Ishikawa (cell line): ENCODE measurements around the gene B3GALNT1.

Source experiments
- CEBPB ChIP-seq: IDR thresholded peaks from 2 replicates; pipeline ENCODE4 v1.6.1; 2012
- CREB1 ChIP-seq: IDR thresholded peaks from 2 replicates; pipeline ENCODE4 v1.6.1; 2012; ENCODE audit warnings: low read depth
- EGR1 ChIP-seq: IDR thresholded peaks from 2 replicates; pipeline ENCODE4 v1.6.1; 2012
- EP300 ChIP-seq: IDR thresholded peaks from 2 replicates; pipeline ENCODE4 v1.6.1; 2012; ENCODE audit warnings: borderline replicate concordance
- FOXM1 ChIP-seq: IDR thresholded peaks from 2 replicates; pipeline ENCODE4 v1.6.1; 2012; ENCODE audit warnings: low read depth, borderline replicate concordance
- NFIC ChIP-seq: IDR thresholded peaks from 2 replicates; pipeline ENCODE4 v1.6.1; 2012
- RAD21 ChIP-seq: IDR thresholded peaks from 2 replicates; pipeline ENCODE4 v1.6.1; 2012; ENCODE audit warnings: low read depth
- TAF1 ChIP-seq: IDR thresholded peaks from 2 replicates; pipeline ENCODE4 v1.6.1; 2012; ENCODE audit warnings: low read depth, mild to moderate bottlenecking
- TCF12 ChIP-seq: IDR thresholded peaks from 2 replicates; pipeline ENCODE4 v1.6.1; 2012; ENCODE audit warnings: low read depth
- TEAD4 ChIP-seq: IDR thresholded peaks from 2 replicates; pipeline ENCODE4 v1.6.1; 2012
- YY1 ChIP-seq: IDR thresholded peaks from 2 replicates; pipeline ENCODE4 v1.6.1; 2012; ENCODE audit warnings: low read depth
- ZBTB7A ChIP-seq: IDR thresholded peaks from 2 replicates; pipeline ENCODE4 v1.6.1; 2012; ENCODE audit warnings: low read depth
- TF ChIP-seq, protein P1 (sequence below): IDR thresholded peaks from 2 replicates; pipeline ENCODE4 v1.6.1; 2012
- TF ChIP-seq, protein P2 (sequence below): IDR thresholded peaks from 2 replicates; pipeline ENCODE4 v1.6.1; 2012
- TF ChIP-seq, protein P3 (sequence below): IDR thresholded peaks from 2 replicates; pipeline ENCODE4 v1.6.1; 2012; ENCODE audit warnings: low read depth, mild to moderate bottlenecking

B3GALNT1 gene

DNA sequence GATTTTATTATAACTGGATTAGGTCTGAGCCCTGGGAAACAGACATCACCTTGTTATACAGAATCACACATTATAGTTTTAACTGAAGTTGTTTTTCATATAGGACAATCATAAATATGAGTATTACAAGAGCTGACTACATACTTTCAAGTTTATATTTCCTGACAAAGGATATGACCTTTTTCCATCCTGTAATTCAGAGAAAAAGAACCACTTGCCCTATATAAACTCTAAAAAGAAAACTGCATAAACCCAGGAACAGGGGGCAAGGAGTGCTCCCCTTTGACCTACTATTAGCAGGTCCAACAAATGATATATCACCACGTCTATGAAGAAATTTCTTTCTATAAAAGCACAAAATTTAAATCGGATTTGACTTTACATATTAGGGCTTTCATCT is 20.9 kb downstream of the B3GALNT1 start:
- TF ChIP-seq, protein P1, sequence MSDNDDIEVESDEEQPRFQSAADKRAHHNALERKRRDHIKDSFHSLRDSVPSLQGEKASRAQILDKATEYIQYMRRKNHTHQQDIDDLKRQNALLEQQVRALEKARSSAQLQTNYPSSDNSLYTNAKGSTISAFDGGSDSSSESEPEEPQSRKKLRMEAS = no peak
- TF ChIP-seq, protein P2, sequence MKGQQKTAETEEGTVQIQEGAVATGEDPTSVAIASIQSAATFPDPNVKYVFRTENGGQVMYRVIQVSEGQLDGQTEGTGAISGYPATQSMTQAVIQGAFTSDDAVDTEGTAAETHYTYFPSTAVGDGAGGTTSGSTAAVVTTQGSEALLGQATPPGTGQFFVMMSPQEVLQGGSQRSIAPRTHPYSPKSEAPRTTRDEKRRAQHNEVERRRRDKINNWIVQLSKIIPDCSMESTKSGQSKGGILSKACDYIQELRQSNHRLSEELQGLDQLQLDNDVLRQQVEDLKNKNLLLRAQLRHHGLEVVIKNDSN = no peak
- TF ChIP-seq FOXM1 (no peak), EP300 (no peak), CEBPB (no peak), NFIC (no peak), YY1 (no peak), TCF12 (no peak), ZBTB7A (no peak), CREB1 (no peak), TAF1 (no peak), TEAD4 (no peak), RAD21 (no peak), EGR1 (no peak)
- TF ChIP-seq, protein P3, sequence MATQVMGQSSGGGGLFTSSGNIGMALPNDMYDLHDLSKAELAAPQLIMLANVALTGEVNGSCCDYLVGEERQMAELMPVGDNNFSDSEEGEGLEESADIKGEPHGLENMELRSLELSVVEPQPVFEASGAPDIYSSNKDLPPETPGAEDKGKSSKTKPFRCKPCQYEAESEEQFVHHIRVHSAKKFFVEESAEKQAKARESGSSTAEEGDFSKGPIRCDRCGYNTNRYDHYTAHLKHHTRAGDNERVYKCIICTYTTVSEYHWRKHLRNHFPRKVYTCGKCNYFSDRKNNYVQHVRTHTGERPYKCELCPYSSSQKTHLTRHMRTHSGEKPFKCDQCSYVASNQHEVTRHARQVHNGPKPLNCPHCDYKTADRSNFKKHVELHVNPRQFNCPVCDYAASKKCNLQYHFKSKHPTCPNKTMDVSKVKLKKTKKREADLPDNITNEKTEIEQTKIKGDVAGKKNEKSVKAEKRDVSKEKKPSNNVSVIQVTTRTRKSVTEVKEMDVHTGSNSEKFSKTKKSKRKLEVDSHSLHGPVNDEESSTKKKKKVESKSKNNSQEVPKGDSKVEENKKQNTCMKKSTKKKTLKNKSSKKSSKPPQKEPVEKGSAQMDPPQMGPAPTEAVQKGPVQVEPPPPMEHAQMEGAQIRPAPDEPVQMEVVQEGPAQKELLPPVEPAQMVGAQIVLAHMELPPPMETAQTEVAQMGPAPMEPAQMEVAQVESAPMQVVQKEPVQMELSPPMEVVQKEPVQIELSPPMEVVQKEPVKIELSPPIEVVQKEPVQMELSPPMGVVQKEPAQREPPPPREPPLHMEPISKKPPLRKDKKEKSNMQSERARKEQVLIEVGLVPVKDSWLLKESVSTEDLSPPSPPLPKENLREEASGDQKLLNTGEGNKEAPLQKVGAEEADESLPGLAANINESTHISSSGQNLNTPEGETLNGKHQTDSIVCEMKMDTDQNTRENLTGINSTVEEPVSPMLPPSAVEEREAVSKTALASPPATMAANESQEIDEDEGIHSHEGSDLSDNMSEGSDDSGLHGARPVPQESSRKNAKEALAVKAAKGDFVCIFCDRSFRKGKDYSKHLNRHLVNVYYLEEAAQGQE = no peak

DNA sequence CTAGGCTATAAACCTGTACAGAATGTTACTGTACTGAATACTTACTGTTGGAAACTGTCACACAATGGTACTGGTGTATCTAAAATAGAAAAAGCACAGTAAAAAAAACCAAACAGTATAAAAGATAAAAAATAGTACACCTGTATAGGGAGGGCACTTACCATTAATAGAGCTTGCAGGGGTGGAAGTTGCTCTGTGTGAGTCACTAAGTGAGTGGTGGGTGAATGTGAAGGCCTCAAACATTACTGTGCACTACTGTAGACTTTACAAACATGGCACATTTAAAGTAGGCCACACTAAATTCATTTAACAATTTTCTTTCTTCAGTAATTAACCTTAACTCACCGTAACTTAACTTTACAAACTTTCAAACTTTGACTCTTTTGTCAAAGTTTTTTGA is 22.0 kb downstream of the B3GALNT1 start:
- TF ChIP-seq EP300 = no peak
- TF ChIP-seq ZBTB7A = no peak
- TF ChIP-seq TCF12 = no peak
- TF ChIP-seq CREB1 = no peak
- TF ChIP-seq TAF1 = no peak
- TF ChIP-seq, protein P3 = no peak
- TF ChIP-seq TEAD4 = no peak
- no peak for TF ChIP-seq CEBPB
- no peak for TF ChIP-seq NFIC
- TF ChIP-seq EGR1 = no peak
- TF ChIP-seq, protein P1 = no peak
- TF ChIP-seq RAD21 = no peak
- no peak for TF ChIP-seq YY1
- TF ChIP-seq, protein P2 = no peak
- TF ChIP-seq FOXM1 = no peak

DNA sequence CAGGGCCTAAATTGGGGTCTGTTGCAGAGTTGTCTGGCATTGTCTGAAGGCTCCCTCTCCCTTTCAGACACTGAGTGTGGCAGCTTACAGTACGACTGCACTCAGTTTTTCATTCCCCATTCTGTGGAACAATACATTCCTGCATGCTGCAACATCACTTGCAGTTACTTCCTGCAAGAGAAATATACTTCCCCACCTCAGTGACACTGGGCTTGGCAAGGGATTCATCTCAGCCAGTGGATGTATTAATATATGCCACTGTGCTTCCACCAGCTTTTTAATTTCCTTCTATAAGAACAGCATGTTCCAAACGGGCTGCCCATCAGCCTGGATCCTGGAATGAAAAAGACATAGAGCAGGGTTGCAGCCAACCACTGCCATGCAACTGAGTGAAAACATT is 23.1 kb downstream of the B3GALNT1 start:
- TF ChIP-seq CREB1 (no peak), ZBTB7A (no peak), FOXM1 (no peak), RAD21 (no peak), EGR1 (no peak), EP300 (no peak), CEBPB (no peak), TCF12 (no peak), NFIC (no peak), YY1 (no peak), TAF1 (no peak), TEAD4 (no peak)
- TF ChIP-seq, protein P2 = no peak
- TF ChIP-seq, protein P3 = no peak
- TF ChIP-seq, protein P1 = no peak

DNA sequence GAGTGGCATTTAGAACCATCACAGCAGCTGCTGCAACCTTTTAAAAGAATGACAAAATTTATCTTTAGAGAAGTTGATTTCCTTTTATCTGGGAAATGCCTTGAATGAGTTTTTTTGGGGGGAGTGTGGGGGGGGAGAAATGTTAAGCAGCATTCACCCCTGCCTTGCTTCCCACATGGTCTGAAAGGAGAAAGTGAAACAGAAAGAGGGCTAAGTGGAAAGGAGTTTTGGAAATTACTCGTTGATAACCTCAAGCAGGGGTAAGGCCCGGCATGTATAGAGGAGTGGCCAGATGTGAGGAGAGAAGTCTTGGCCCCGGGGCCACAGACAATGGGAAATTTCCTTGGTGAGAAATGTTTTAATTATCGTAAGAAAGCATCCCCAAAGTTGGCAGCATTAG is 23.5 kb downstream of the B3GALNT1 start:
- TF ChIP-seq, protein P1 = no peak
- no peak for TF ChIP-seq FOXM1
- TF ChIP-seq, protein P2 = no peak
- no peak for TF ChIP-seq TCF12
- no peak for TF ChIP-seq EGR1
- TF ChIP-seq, protein P3 = no peak
- no peak for TF ChIP-seq YY1
- no peak for TF ChIP-seq NFIC
- TF ChIP-seq CEBPB = no peak
- TF ChIP-seq TEAD4 = no peak
- TF ChIP-seq EP300 = no peak
- no peak for TF ChIP-seq CREB1
- TF ChIP-seq RAD21 = no peak
- TF ChIP-seq TAF1 = no peak
- no peak for TF ChIP-seq ZBTB7A
